Measurements from ENCODE around the gene GBP7. TPM values are rescaled to one million over a fixed set of nuclear protein-coding genes. Genes with fewer than 3 reads are reported as not detected.

GBP7 gene, protein sequence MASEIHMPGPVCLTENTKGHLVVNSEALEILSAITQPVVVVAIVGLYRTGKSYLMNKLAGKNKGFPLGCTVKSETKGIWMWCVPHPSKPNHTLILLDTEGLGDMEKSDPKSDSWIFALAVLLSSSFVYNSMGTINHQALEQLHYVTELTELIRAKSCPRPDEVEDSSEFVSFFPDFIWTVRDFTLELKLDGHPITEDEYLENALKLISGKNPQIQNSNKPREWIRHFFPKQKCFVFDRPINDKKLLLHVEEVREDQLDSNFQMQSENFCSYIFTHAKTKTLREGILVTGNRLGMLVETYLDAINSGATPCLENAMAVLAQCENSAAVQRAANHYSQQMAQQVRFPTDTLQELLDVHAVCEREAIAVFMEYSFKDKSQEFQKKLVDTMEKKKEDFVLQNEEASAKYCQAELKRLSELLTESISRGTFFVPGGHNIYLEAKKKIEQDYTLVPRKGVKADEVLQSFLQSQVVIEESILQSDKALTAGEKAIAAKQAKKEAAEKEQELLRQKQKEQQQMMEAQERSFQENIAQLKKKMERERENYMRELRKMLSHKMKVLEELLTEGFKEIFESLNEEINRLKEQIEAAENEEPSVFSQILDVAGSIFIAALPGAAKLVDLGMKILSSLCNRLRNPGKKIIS
- not detected in 2 replicates for polyA plus RNA-seq
- polyA minus RNA-seq: not detected in 2 replicates

DNA sequence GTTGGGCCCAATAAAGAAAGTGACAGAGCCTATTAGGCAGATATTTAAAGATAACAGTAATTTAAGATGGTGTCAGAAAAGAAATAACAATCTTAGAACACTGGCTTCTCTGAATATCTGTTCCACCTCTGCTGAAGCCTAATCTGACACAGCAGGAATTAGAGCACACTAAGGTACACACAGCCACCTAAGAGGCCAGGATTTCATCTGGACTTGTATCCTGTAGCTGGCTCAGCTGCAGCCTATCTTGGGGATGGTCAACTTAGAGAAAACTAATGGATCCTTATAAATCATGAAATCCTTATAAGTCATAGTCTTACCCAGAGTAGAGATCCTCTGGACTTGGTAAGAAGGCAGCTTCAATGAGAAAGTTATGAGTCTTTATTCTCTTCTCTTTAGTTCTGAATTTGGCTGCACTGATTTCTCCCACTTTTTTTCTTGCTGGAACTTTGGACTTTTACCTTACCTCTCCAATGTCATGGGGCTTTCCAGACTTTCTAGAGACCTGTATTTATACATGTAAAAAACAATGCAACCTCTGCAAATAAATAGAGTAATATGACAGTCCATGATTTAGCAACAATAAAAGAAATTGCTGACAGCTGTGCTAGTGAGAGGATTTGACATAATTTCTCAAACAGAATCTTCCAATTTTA, at the start of gene GBP7:
Gene GBP7 (minus strand): TSS at position 403 of the 656 bp plus-strand sequence. CDS start 4,068 bp downstream, outside the sequence.
- H4K20me1 ChIP-seq (ENCODE audit: insufficient read depth): no peaks in the 10 kb centered on the region
- H3K4me3 ChIP-seq (ENCODE audit: low read length): no peak within 1 kb of the TSS
- no peak for TF ChIP-seq REST (IDR thresholded peaks at IDR 0.05; ENCODE audit: borderline replicate concordance)
- no peak for TF ChIP-seq POLR2AphosphoS5 (IDR thresholded peaks at IDR 0.05)
- TF ChIP-seq RAD21 (conservative IDR thresholded peaks at IDR 0.05): no peak
- TF ChIP-seq EZH2 (IDR thresholded peaks at IDR 0.05; ENCODE audit: borderline replicate concordance, insufficient read depth, low read length, poor library complexity, severe bottlenecking): no peak
- TF ChIP-seq TAF1 (IDR thresholded peaks at IDR 0.05; ENCODE audit: low read depth): no peak
- TF ChIP-seq CTCF (IDR thresholded peaks at IDR 0.05; ENCODE audit: poor library complexity, severe bottlenecking): no peak
- no peak for TF ChIP-seq MXI1 (conservative IDR thresholded peaks at IDR 0.05; ENCODE audit: poor library complexity, severe bottlenecking)
- TF ChIP-seq EP300 (conservative IDR thresholded peaks at IDR 0.05; ENCODE audit: poor library complexity, severe bottlenecking): no peak
- no peak for TF ChIP-seq SMC3 (conservative IDR thresholded peaks at IDR 0.05; ENCODE audit: poor library complexity)

DNA sequence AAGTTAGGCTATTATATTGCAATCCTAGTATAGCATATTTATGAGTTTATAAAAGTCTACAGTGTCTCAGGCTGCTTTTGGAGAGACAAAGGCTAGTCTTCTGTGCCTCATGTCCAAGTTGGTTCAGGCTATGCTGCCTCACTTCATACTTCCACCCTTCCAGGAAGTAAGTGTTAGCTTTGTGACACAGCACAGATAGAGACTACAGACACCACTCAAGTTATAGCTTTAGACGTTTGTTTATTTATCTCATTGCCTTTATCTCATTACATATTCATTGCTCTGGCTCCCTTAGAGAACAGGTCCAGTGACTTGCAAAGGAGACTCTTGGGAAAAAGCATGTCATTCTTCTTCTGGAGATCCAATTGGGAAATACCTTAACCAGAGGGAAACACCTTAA, 45.5 kb upstream of the GBP7 start:
- TF ChIP-seq SMC3 (conservative IDR thresholded peaks at IDR 0.05; ENCODE audit: poor library complexity) (no peak), TAF1 (IDR thresholded peaks at IDR 0.05; ENCODE audit: low read depth) (no peak), CTCF (IDR thresholded peaks at IDR 0.05; ENCODE audit: poor library complexity, severe bottlenecking) (no peak), REST (IDR thresholded peaks at IDR 0.05; ENCODE audit: borderline replicate concordance) (no peak), EP300 (conservative IDR thresholded peaks at IDR 0.05; ENCODE audit: poor library complexity, severe bottlenecking) (no peak), MXI1 (conservative IDR thresholded peaks at IDR 0.05; ENCODE audit: poor library complexity, severe bottlenecking) (no peak), EZH2 (IDR thresholded peaks at IDR 0.05; ENCODE audit: borderline replicate concordance, insufficient read depth, low read length, poor library complexity, severe bottlenecking) (no peak), POLR2AphosphoS5 (IDR thresholded peaks at IDR 0.05) (no peak), RAD21 (conservative IDR thresholded peaks at IDR 0.05) (no peak)
- no peaks in the 10 kb centered on the region for H4K20me1 ChIP-seq (ENCODE audit: insufficient read depth)
- no peak overlapping the region for H3K27ac ChIP-seq (ENCODE audit: low read length)
- no peak overlapping the region for H3K9ac ChIP-seq (ENCODE audit: low read length)
- no peak overlapping the region for H3K4me2 ChIP-seq (ENCODE audit: low read length)
- H3K79me2 ChIP-seq (replicated peaks; ENCODE audit: insufficient read depth, low read length): no peaks in the 10 kb centered on the region
- no peaks in the 10 kb centered on the region for H3K9me3 ChIP-seq (ENCODE audit: low read length)
- no peak overlapping the region for H3K4me3 ChIP-seq (ENCODE audit: low read length)
- H3K9me2 ChIP-seq (ENCODE audit: insufficient read depth, low read length): no peaks in the 10 kb centered on the region
- H3K27me3 ChIP-seq (ENCODE audit: insufficient read depth, low read depth, low read length): no peaks in the 10 kb centered on the region
- H3K36me3 ChIP-seq (ENCODE audit: insufficient read depth, low read length): no peaks in the 10 kb centered on the region
- H2AFZ ChIP-seq (ENCODE audit: low read depth, low read length): no peak overlapping the region
- no peaks in the 10 kb centered on the region for H3F3A ChIP-seq (ENCODE audit: insufficient read depth, low read length, poor library complexity, severe bottlenecking)

More for the DNA sequence above, at the start of gene GBP7:
- H3K27me3 ChIP-seq (ENCODE audit: insufficient read depth, low read depth, low read length): no peaks in the 10 kb centered on the region
- no peak within 1 kb of the TSS for H3K27ac ChIP-seq (ENCODE audit: low read length)
- no peaks in the 10 kb centered on the region for H3K36me3 ChIP-seq (ENCODE audit: insufficient read depth, low read length)
- no peaks in the 10 kb centered on the region for H3K79me2 ChIP-seq (replicated peaks; ENCODE audit: insufficient read depth, low read length)
- H3K9ac ChIP-seq (ENCODE audit: low read length): no peak within 1 kb of the TSS
- H3F3A ChIP-seq (ENCODE audit: insufficient read depth, low read length, poor library complexity, severe bottlenecking): no peaks in the 10 kb centered on the region
- H3K4me2 ChIP-seq (ENCODE audit: low read length): no peak within 1 kb of the TSS
- H3K9me2 ChIP-seq (ENCODE audit: insufficient read depth, low read length): no peaks in the 10 kb centered on the region
- H3K9me3 ChIP-seq (ENCODE audit: low read length): no peaks in the 10 kb centered on the region
- H2AFZ ChIP-seq (ENCODE audit: low read depth, low read length): no peak within 1 kb of the TSS

Data from neural cell (in vitro differentiated cells).